Breast epithelium (tissue), 3 donors: ENCODE data around the gene LST1.

Experiments
- POLR2AphosphoS5 ChIP-seq, 3 donors: sonication (generic); formaldehyde crosslinking; IDR thresholded peaks; one replicate each; pipeline ENCODE4 v1.6.1; 2017; ENCODE audit warnings: antibody characterized with exemption in 3 of 3
- TF ChIP-seq, protein P1 (sequence below), 3 donors: fragments of 450-650 bp; IDR thresholded peaks; one replicate each; pipeline ENCODE4 v1.5.1; 2016 to 2017; ENCODE audit warnings: antibody characterized with exemption in 3 of 3, mild to moderate bottlenecking in 3 of 3, moderate library complexity in 3 of 3

DNA sequence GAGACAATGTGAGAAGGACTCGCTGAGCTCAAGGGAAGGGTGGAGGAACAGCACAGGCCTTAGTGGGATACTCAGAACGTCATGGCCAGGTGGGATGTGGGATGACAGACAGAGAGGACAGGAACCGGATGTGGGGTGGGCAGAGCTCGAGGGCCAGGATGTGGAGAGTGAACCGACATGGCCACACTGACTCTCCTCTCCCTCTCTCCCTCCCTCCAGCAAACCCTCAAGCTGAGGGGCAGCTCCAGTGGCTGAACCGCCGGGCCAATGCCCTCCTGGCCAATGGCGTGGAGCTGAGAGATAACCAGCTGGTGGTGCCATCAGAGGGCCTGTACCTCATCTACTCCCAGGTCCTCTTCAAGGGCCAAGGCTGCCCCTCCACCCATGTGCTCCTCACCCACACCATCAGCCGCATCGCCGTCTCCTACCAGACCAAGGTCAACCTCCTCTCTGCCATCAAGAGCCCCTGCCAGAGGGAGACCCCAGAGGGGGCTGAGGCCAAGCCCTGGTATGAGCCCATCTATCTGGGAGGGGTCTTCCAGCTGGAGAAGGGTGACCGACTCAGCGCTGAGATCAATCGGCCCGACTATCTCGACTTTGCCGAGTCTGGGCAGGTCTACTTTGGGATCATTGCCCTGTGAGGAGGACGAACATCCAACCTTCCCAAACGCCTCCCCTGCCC is 9.0 kb upstream of the LST1 start:
- TF ChIP-seq, protein P1, sequence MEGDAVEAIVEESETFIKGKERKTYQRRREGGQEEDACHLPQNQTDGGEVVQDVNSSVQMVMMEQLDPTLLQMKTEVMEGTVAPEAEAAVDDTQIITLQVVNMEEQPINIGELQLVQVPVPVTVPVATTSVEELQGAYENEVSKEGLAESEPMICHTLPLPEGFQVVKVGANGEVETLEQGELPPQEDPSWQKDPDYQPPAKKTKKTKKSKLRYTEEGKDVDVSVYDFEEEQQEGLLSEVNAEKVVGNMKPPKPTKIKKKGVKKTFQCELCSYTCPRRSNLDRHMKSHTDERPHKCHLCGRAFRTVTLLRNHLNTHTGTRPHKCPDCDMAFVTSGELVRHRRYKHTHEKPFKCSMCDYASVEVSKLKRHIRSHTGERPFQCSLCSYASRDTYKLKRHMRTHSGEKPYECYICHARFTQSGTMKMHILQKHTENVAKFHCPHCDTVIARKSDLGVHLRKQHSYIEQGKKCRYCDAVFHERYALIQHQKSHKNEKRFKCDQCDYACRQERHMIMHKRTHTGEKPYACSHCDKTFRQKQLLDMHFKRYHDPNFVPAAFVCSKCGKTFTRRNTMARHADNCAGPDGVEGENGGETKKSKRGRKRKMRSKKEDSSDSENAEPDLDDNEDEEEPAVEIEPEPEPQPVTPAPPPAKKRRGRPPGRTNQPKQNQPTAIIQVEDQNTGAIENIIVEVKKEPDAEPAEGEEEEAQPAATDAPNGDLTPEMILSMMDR (IDR thresholded peaks at IDR 0.05): no peak
- no peak for TF ChIP-seq POLR2AphosphoS5 (IDR thresholded peaks at IDR 0.05)
